Activated CD4-positive, alpha-beta T cell treated with anti-CD3 and anti-CD28 coated beads for 48 hours (primary cell): Measurements from ENCODE around the gene OR2D3.
"Not testable (repeated sequence)": the region's sequence is repeated elsewhere in the genome, so short reads cannot be mapped to it uniquely, and the experiment has no call there.

ENCODE experiments used
- DNase-seq: peaks from one replicate; pipeline ENCODE4 v3.0.0-alpha.2; 2020

Gene OR2D3

DNA sequence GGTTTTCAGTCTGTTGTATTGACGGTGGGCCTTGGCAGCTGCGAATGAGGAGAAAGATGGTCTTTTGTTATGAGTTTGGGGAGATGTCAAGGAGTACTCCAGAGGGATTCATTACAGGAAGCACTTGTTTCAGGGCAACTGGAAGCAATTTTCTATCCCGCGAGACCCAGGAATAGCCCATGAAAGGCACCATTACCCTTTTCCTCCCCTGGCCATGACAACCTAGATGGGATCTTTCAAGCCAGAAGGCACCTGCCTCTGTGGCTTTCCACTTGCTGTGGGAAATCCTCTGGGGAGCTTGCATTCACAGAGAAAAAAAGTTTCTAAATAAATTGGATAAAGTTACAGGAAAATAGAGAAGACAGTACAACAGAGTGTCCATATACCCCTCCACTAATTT is 8.1 kb downstream of the OR2D3 start:
- DNase-seq, result no peak

DNA sequence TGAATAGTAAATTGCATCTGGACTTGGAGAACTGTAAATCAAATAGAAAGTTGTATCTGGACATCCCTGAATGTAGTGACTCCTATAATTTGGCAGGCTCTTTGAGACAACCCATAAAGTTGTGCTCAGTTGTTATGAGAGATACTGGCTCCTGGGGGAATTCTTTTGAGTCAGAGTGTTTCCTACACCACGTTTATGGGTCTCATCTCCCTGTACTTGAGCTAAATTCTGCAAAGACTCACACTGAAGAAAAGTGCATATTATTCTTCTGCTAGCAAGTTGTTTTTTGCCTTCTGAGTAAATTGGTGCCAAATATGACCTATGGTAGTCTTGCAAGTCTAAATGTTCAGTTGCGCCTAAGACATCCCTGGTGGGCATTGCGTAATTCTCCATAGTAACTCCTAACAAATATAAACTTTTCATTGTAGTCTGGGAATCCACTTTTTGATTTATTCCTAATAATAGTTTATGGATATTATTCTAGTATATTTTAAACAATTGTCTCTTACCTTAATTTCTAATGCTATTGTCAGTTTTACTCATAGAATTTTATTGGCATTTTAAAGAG is 10.4 kb downstream of the OR2D3 start:
- no peak for DNase-seq

DNA sequence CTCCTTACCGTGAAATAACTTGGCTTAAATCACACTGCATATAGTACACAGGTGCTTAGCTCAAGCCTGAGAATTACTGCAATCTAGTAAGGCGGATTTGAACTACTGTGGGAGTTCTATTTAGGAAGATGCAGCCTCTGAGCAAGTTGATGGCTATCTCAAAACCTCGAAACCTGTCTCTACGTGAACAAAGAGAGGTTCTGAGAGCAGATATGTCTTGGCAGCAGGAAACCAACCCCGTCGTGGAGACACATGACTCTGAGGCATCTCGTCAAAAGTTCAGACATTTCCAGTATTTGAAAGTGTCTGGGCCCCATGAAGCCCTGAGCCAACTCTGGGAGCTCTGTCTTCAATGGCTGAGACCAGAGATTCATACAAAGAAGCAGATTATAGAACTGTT is 11.3 kb downstream of the OR2D3 start:
- no peak for DNase-seq

DNA sequence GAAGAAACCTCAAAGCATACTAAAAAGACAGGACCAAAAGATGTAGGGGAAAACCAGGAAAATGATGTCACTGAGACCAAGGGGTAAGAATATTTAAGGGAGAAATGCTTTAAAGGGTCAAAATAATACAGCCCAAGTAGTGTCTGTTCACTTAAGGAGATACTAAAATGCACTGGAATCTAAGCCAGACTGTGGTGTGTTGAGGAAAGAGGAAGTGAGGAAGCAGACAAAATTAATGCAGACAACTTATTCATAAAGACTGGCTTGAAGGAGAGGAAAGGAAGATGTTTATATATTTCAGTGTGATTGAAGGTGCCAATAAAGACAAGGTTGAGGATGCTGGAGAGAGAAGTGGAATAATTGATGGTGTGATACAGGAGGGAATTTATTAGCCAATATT is 21.2 kb downstream of the OR2D3 start:
- DNase-seq, result no peak

DNA sequence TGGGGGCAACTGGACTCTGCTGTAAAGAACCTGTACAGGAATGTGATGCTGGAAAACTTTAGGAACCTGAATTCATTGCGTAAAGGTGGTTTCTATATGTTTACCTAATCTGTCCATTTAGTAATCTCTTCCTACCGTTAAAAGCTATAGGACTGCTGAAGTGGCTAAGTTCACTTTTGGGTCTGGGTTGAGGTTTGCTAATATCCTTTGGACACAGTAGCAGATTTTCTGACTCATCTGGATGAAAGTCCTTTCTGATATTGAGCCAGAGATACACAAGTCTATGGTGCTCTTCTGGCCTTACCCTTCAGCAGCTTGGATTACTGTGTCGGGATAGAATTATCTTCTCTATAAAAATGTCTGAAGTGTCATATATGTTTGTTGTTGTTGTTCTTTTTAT is 22.3 kb downstream of the OR2D3 start:
- no peak for DNase-seq

DNA sequence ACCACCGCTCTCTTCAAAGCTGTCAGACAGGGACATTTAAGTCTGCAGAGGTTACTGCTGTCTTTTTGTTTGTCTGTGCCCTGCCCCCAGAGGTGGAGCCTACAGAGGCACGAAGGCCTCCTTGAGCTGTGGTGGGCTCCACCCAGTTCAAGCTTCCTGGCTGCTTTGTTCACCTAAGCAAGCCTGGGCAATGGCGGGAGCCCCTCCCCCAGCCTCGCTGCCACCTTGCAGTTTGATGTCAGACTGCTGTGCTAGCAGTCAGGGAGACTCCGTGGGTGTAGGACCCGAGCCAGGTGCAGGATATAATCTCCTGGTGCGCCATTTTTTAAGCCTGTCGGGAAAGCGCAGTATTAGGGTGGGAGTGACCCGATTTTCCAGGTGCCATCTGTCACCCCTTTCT is 33.4 kb downstream of the OR2D3 start:
- DNase-seq, result not testable (repeated sequence)

DNA sequence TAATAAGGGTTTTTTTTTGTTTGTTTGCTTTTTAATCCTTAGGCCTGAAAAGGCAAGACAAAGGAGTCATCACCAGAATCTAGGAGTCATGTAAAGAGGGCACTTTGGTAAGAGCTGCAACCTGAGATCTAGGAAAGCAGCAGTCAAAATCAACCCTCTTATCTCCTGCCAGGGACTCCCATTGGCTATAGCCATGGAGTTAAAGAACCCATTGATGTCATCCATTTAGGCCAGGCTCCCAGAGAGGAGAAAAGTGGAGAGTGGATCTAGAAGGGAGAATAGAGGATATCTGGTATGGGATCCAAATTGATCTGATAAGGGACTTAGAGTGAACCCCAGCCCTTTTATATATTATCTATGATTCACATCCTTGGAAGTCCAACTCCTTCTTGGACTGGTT is 41.3 kb downstream of the OR2D3 start:
- DNase-seq, result no peak

DNA sequence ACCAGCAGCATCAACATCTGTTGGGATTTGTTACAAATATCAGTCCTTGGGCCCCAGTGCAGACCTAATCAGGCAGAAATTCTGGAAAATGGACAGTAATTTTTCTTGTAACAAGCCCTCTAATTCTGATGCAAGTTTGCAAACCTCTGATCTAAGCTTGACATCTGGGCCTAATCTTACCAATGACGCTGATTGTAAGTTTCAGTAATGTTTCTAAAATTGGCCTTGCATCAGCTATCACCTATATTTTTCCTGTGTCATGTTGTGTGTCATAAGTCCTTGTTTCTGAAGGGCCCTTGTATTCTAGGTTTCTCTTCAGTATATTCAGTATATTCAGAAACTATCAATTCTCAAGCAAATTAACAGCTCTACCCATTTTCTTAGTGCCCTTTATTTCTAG is 41.9 kb downstream of the OR2D3 start:
- no peak for DNase-seq

DNA sequence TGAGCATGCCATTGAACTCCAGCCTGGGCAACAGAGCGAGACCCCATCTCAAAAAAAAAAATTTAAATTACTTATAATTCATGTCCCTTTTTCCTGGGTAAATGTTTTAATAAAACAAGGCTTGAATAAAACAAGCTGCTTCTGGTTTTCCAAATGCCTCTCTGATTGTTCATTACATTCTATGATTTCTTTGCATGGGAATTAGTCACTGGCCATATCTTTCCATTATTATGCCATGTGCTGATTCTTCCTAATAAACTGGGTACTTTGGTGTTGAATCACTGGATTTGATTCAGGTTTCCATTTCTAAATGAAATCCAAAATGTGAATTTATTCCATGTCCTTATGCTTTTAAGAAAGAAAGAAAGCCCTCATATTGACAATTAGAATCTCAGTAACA is 48.0 kb downstream of the OR2D3 start:
- DNase-seq, result no peak

DNA sequence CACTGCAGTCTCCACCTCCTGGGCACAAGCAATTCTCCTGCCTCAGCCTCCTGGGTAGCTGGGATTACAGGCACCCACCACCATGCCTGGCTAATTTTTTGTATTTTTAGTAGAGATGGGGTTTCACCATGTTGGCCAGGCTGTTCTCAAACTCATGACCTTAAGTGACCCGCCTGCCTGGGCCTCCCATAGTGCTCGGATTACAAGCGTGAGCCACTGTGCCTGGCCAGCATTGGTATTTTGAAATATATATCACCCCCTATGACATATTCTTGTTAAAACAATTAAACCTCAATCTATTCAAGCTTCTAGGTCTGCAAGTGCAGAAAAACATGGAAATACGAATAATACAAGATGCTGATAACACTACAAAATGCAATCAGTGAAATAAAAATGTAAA is 49.1 kb downstream of the OR2D3 start:
- not testable (repeated sequence) for DNase-seq
